ENCODE results near the gene LSM4.

LSM4 gene

GRCh38 chr19:18293642-18294466 lies 29.0 kb downstream of the LSM4 start:
- DNase-seq (ENCODE audit: insufficient read length, low spot score) = no peak
- no peak for FAIRE-seq

DNA sequence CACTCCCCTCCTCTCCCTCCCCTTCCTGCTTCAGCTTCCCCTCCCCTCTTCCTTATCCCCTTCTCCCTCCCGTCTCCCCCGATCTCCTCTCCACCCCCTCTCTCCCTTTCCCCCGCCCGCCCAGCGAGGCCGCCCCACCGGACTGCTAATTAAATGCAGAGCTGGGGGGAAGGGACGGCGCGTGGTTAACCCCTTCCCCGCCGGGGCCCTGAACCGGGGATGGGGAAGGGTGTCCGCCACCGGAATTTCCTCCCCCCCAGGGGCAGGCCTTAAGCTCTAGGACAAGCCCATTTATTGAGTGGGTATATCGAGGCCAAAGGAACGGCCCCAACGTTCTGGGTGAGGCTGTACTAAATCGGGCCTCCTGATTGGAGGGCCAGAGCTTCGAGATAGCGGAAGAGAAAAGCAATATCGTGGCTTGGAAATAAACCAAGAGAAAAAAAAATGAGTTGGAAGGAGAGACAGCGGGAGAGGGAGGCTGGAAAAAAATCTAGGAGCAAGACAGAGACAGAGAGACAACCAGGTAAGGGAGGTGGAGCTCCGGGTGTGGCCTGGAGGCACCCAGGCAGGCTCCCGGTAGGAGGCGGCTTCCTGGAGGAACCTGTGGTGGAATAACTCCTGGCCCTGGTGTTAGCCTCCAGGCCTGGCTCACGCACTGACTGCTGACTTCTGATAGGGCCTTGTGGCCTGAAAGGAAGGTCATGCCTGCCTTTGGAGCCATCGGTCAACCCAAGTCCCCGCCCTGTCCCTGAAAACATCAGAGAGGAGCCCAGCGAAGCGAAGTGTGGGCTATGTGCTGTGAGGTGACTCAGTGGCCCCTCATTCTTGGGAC lies 29.9 kb downstream of the LSM4 start:
- DNase-seq (ENCODE audit: insufficient read length, low spot score) (peak; percentile 71), FAIRE-seq (peak; percentile 16)

- FAIRE-seq (no peak), DNase-seq (ENCODE audit: insufficient read length, low spot score) (no peak)
Measured at GRCh38 chr19:18292462-18292809, 30.4 kb downstream of the LSM4 start.

DNA sequence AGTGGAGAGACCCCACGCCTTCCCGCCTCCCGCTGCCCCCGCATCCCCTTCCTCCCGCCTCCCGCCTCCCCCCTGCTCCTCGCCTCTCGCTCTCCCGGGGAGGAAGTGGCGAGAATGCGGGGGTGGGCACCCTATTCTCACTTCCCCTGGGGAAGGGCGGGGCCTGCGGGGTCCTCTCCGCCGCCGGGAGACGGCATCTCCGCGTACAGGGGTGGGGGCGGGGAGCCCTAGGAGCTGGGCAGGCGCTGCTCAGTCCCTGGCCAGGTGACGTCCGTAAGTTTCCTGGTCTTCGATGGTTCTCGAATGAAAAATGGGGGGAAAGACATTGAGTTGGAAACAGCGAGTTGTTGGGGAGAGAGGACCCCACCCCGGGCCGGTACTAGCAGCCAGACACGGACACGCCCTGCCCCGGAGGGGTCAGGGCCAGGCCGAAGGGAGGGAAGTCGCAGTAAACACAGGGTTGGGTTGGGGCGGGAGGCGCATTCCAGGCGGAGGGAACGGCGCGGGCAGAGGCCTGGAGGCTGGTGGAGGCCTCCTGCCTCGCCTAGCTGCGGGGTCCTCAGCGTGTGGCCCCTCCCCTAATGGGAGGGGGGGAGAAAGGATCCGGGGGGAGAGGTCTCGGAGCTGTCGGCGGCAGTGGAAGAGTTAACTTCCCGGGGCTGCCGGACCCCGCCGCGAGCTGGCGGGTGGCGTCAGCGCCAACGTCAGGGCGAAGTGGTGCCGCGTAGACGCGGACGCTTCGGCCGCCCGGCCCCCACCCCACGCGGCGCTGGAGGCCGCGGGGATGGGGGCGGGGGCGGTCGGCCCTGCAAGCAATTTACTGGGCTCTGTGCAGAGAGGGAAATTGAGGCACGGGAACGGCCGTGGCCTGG lies 31.1 kb downstream of the LSM4 start:
- DNase-seq (ENCODE audit: insufficient read length, low spot score) (peak; percentile 82), FAIRE-seq (peak; percentile 77)

- FAIRE-seq (no peak), DNase-seq (ENCODE audit: insufficient read length, low spot score) (no peak)
Measured at GRCh38 chr19:18291019-18291524, 31.8 kb downstream of the LSM4 start.

DNA sequence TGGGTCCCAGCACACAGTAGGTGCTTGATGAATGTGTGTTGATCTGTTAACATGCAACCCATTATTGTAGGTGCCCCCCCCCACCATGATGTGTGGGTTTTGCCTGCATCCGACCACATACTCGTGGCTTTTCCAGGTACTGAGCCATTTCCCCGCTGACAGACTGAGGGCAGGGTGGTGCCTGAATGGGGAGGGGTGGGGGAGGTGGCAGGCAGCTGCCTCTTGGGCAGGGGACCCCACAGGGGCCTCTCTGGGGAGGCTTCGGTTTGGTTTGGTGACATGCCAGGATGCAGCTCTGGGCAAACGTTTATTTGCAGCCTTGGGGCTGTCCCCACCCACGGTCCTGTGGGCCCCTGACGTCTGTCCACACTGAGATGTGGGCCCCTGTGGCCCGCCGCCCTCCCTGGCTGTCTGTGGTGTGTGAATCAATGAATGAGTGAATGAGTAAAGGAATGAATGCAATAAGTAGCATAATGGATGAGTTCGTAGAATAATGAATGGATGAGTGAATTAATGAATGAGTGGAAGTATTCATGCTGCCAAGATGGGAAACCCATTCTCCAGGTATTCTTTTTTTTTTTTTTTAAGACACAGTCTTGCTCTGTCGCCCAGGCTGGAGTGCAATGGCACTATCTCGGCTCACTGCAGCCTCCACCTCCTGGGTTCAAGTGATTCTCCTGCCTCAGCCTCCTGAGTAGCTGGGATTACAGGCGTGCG lies 32.4 kb downstream of the LSM4 start:
- DNase-seq (ENCODE audit: insufficient read length, low spot score) (no peak), FAIRE-seq (no peak)

GRCh38 chr19:18289471-18290301 lies 33.2 kb downstream of the LSM4 start:
- DNase-seq (ENCODE audit: insufficient read length, low spot score) (no peak), FAIRE-seq (no peak)

GRCh38 chr19:18287836-18288772 lies 34.8 kb downstream of the LSM4 start:
- no peak for DNase-seq (ENCODE audit: insufficient read length, low spot score)
- FAIRE-seq = no peak

DNA sequence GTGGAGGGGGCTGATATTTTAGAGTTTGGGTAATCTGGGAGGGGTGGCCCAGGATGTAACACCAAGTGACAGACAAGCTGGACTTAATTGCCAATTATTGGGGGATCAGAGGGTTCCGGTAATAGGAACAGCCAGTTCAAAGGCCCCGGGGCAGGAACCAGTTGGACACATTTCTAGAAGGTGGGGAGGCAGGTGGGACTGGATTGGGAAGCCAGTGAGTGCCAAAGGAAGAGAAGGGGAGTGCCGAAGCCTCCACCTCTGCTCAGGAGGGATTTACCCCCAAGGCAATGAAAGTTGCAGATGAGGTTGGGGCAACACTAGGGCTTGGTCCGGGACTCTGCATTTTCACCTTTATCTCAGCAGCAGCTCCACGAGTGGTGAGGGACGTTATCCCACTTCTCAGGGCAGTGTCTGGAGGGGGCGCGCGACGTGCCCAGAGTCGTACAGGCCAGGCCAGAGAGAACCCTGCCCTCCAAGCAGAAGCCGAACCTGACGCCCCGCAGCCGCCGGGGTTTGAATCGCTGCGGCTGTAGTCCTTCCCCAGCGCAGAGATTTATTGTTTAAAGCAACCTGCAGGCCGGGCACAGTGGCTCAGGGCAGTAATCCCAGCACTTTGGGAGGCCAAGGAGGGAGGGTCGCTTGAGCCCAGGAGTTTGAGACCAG lies 35.8 kb downstream of the LSM4 start:
- no peak for DNase-seq (ENCODE audit: insufficient read length, low spot score)

DNA sequence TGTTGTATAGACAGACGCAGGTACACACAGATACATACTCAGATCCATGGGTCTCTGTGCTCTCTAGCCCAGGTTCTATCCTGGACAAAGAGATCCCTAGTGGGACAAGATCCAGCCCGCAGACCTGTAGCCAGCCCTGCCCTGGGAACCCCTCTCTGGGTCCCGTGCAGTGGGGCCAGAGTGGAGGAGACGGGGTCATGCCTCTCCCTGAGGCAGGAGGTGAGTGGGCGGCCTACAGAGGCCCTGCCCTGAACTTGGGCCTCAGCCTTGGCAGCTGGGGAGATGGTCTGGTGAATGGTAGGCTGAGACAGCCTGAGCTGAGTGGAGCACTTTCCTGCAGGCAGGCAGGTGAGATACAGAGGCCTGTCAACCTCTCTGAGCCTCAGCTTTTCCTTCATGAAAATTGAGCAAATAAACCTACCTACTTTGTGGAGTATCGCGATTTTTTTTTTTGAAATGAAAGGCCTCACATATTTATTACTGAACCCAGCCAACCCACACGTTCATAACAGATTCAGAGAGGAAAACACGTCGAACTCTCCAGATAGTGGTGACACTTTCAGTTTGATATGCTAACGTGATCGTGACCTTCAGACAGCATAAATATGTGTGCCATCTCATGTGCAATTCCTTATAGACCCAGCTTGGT lies 38.0 kb downstream of the LSM4 start:
- no peak for DNase-seq (ENCODE audit: insufficient read length, low spot score)
- FAIRE-seq = no peak

More for the DNA sequence above, 35.8 kb downstream of the LSM4 start:
- no peak for FAIRE-seq

- DNase-seq (ENCODE audit: insufficient read length, low spot score) (no peak), FAIRE-seq (no peak)
Measured at GRCh38 chr19:18283338-18283737, 39.5 kb downstream of the LSM4 start.

- DNase-seq (ENCODE audit: insufficient read length, low spot score) = no peak
- no peak for FAIRE-seq
Measured at GRCh38 chr19:18282788-18283141, 40.1 kb downstream of the LSM4 start.

DNA sequence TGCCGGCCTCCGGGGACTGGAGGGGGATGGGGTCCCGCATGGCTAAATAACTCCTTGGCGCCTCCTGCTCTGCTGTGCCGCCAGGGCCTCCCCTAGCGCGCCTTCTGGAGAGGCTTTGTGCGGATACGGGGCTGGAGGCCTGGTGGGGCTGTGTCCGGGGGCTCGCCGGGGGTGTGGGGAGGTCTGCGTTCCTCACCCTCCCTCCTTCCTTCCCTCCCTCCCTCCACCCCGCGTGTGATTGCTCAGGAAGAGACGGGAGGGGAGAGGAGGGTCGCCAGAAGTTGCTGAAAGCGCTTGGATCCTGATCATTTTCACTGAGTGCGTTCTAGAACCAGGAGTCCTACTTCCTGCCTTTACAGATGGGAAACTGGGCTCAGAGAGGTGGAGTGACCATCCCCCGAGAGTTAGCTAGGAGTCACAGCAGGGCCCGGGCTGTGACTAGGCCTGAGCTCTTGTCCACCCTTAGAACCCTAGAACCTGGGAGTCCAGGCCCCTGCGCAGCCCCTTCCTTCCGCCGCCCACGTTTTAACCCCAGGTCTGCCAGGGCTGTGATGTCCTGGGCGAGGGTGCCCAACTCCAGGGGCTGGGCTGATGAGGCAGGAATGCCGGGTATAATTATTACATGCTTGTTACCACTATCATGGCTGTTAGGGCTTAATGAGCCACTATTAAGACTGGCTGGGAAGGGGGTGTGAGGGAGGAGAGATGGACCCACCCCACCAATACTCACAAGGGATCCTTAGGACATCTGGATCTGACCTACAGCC lies 40.7 kb downstream of the LSM4 start:
- FAIRE-seq (no peak), DNase-seq (ENCODE audit: insufficient read length, low spot score) (no peak)

DNA sequence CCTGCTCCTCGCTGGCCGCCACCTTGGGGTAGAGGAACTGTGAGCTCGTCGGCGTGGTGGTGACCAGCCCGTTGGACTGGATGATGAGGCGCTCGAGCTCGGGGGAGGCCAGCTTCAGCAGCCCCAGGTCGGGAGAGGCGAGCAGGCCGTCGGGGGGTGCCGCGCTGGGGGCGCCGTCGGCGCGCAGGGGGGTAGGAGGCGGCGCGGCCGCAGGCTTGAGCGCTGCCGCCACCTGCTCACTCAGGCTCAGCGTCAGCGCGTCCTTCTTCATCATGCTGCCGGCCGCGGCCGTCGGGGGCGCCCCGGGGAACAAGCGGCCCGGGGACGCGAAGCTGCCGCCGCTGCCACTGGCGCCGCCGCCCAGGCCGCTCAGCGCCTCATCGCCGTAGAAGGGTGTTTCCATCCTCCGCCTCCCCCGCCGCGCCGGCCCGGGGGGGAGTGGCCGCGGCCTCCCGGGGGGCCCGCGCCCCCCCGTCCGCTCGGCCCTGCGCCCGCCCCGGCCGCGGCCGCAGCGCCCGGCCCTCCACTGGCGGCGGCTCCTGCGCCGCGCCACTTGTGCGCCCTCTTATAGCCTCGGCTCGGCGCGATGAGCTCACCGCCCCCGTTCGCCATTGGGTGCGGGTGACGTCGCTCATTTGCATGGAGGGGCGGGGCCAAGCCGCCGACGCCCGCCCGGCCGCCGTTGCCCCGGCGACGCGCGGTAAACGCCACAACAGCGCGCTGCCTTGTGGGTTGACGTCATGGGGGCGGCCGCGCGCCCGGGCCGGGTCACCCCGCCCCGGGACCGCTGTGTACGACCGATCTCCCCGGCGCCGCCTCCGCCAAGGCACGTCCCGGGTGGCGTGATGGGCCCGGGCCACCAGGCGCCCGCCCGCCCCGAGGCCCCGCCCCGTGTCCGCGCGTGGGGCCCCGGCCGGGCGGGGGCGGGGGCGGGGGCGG lies 41.5 kb downstream of the LSM4 start, which contains the start of gene JUND:
Gene JUND (minus strand): TSS at position 541 of the 939 bp plus-strand sequence. CDS start 138 bp downstream, at position 403.
- peak; percentile 97 for FAIRE-seq
- peak; percentile 93 for DNase-seq (ENCODE audit: insufficient read length, low spot score)
